OCI-LY7 (cell line): Measurements from ENCODE around the gene TMEM221. TPM values are rescaled to one million over a fixed set of nuclear protein-coding genes. Genes with fewer than 3 reads are reported as not detected.

Experiments used
- BruUV-seq: library from RNA; stranded (reverse); fragments of 400-500 nt; replicated peaks from 2 replicates; lab custom pipeline; 2021; lab: Mats Ljungman, UMichigan
- CTCF ChIA-PET: fragments of 300-600 bp; sonication (Branson Sonifier 250); formaldehyde crosslinking; loops from one replicate; lab custom pipeline; 2022; ENCODE audit warnings: antibody characterized with exemption; ENCODE audit not compliant: unreplicated experiment; lab: Charles Lee
- POLR2A ChIA-PET: fragments of 300-600 bp; sonication (Branson Sonifier 250); formaldehyde crosslinking; loops from one replicate; lab custom pipeline; 2022; ENCODE audit warnings: antibody characterized with exemption; lab: Charles Lee
- DNase-seq: peaks from one replicate; pipeline ENCODE4 v3.0.0-alpha.2; 2015; ENCODE audit warnings: low spot score
- H2AFZ ChIP-seq: fragments of 200-600 bp; sonication (generic), shearing (Covaris generic); 2 replicates; pipeline ENCODE4 v1.6.1; 2014; ENCODE audit warnings: mild to moderate bottlenecking, antibody characterized with exemption, low read length, moderate library complexity
- H3K27ac ChIP-seq: fragments of 200-600 bp; sonication (generic); 2 replicates; pipeline ENCODE4 v1.5.1; 2014; ENCODE audit warnings: mixed run types, low read depth, mild to moderate bottlenecking, moderate library complexity, low read length, inconsistent platforms; ENCODE audit not compliant: poor library complexity, severe bottlenecking
- H3K36me3 ChIP-seq: fragments of 200-600 bp; sonication (generic); 2 replicates; pipeline ENCODE4 v1.6.1; 2014; ENCODE audit warnings: mild to moderate bottlenecking, antibody characterized with exemption, low read length, moderate library complexity, mixed read lengths; ENCODE audit not compliant: insufficient read depth
- H3K4me1 ChIP-seq: fragments of 200-600 bp; sonication (generic); 2 replicates; pipeline ENCODE4 v1.5.1; 2014; ENCODE audit warnings: mild to moderate bottlenecking, low read length; ENCODE audit not compliant: insufficient read depth, poor library complexity, severe bottlenecking
- H3K4me2 ChIP-seq: fragments of 200-600 bp; sonication (generic); 2 replicates; pipeline ENCODE4 v1.6.1; 2014; ENCODE audit warnings: mild to moderate bottlenecking, low read length
- H3K4me3 ChIP-seq: fragments of 200-600 bp; sonication (generic); 2 replicates; pipeline ENCODE4 v1.5.1; 2014; ENCODE audit warnings: mild to moderate bottlenecking, low read depth, low read length; ENCODE audit not compliant: poor library complexity, severe bottlenecking
- H3K79me2 ChIP-seq: fragments of 200-600 bp; sonication (generic); 2 replicates; pipeline ENCODE4 v1.6.1; 2016; ENCODE audit warnings: low read depth, mild to moderate bottlenecking, low read length, moderate library complexity, mixed read lengths; ENCODE audit not compliant: insufficient read depth
- H3K9me2 ChIP-seq: fragments of 200-600 bp; sonication (generic); 2 replicates; pipeline ENCODE4 v1.6.1; 2016; ENCODE audit warnings: mild to moderate bottlenecking, low read length, mixed read lengths; ENCODE audit not compliant: insufficient read depth
- H3K9me3 ChIP-seq: fragments of 200-600 bp; sonication (generic); 2 replicates; pipeline ENCODE4 v1.6.1; 2014; ENCODE audit warnings: mild to moderate bottlenecking, mixed run types, low read length, mixed read lengths
- H4K20me1 ChIP-seq: fragments of 200-600 bp; sonication (generic); 2 replicates; pipeline ENCODE4 v1.6.1; 2014; ENCODE audit warnings: mild to moderate bottlenecking, antibody characterized with exemption, low read length, moderate library complexity, mixed read lengths; ENCODE audit not compliant: insufficient read depth
- CTCF ChIP-seq: fragments of 200-600 bp; sonication (generic); conservative IDR thresholded peaks from 2 replicates; pipeline ENCODE4 v1.5.1; 2014; ENCODE audit warnings: mild to moderate bottlenecking, antibody characterized with exemption, low read length, moderate library complexity, mixed read lengths
- EZH2phosphoT487 ChIP-seq: fragments of 200-600 bp; sonication (generic); IDR thresholded peaks from 2 replicates; pipeline ENCODE4 v1.6.1; 2018; ENCODE audit warnings: low read depth, borderline replicate concordance, mild to moderate bottlenecking, mixed run types, antibody characterized with exemption, low read length, moderate library complexity, mixed read lengths
- intact Hi-C: fragments of 100-400 bp; cut with micrococcal nuclease; formaldehyde crosslinking; loops from one replicate; pipeline ENCODE4 v1.10.0; 2022; ENCODE audit not compliant: unreplicated experiment
- total RNA-seq, 2 experiments: library from RNA; depleted of rRNA in 1 of 2; stranded (reverse); fragments of >200 nt in 1 of 2; shearing (Covaris generic) in 1 of 2; gene quantifications; 2 replicates each; pipeline ENCODE4 v1.2.3, GENCODE V29; 2014 to 2022

Gene TMEM221
- total RNA-seq, 2 experiments from 2014 or later = not detected

- intact Hi-C loops = loop anchor here (2.0 kb wide), 1 partner anchor 43 kb away; no protein-coding TSS in a partner anchor
- Histone ChIP-seq H3K79me2 (peaks cover 6% of the 10 kb centered on the region; the same call in 1 of the 2 replicates), H3K4me3 (no peak overlapping the region), H3K9me2 (no peaks in the 10 kb centered on the region), H4K20me1 (no peaks in the 10 kb centered on the region), H3K4me2 (no peak overlapping the region), H2AFZ (no peak overlapping the region), H3K36me3 (no peaks in the 10 kb centered on the region), H3K4me1 (peaks cover 42% of the 10 kb centered on the region), H3K9me3 (no peaks in the 10 kb centered on the region), H3K27ac (no peak overlapping the region)
- no peak for DNase-seq
- ChIA-PET CTCF (interaction anchor here (0.6 kb wide), 1 partner anchor 18 kb away, joined by 3 read pairs; the partner anchor contains the start of gene BST2), POLR2A (interaction anchor here (0.6 kb wide), 2 partner anchors 150 to 188 kb away, joined by 3 to 4 read pairs; no protein-coding TSS in a partner anchor)
- no TSS peak for BruUV-seq
- no peak for TF ChIP-seq CTCF
- no peak for TF ChIP-seq EZH2phosphoT487
Measured at GRCh38 chr19:17423429-17424208, 24.8 kb downstream of the TMEM221 start.

GRCh38 chr19:17421942-17422341, 26.5 kb downstream of the TMEM221 start:
- H3K4me2 ChIP-seq = no peak overlapping the region
- H2AFZ ChIP-seq = no peak overlapping the region
- no TSS peak for BruUV-seq
- POLR2A ChIA-PET = no interaction called here
- H3K36me3 ChIP-seq = peaks cover 2% of the 10 kb centered on the region; the same call in 1 of the 2 replicates
- DNase-seq = no peak
- no peak for TF ChIP-seq EZH2phosphoT487
- TF ChIP-seq CTCF = no peak
- no peaks in the 10 kb centered on the region for H3K9me3 ChIP-seq
- no peak overlapping the region for H3K27ac ChIP-seq
- H3K4me3 ChIP-seq = no peak overlapping the region
- H3K9me2 ChIP-seq = no peaks in the 10 kb centered on the region
- H4K20me1 ChIP-seq = no peaks in the 10 kb centered on the region
- CTCF ChIA-PET = no interaction called here
- peaks cover 6% of the 10 kb centered on the region; the same call in 1 of the 2 replicates for H3K79me2 ChIP-seq
- peaks cover 44% of the 10 kb centered on the region for H3K4me1 ChIP-seq
- intact Hi-C loops = no loop called here

GRCh38 chr19:17420475-17420924, 28.0 kb downstream of the TMEM221 start:
- no TSS peak for BruUV-seq
- H3K9me3 ChIP-seq = no peaks in the 10 kb centered on the region
- H3K36me3 ChIP-seq = peaks cover 8% of the 10 kb centered on the region
- peak overlapping the region; percentile 6; the same call in 1 of the 2 replicates for H2AFZ ChIP-seq
- H3K27ac ChIP-seq = no peak overlapping the region
- H3K4me2 ChIP-seq = peak overlapping the region; percentile 68
- H3K4me1 ChIP-seq = peaks cover 33% of the 10 kb centered on the region
- peak overlapping the region; percentile 69 for H3K4me3 ChIP-seq
- H3K9me2 ChIP-seq = no peaks in the 10 kb centered on the region
- ChIA-PET POLR2A (no interaction called here), CTCF (no interaction called here)
- peaks cover 6% of the 10 kb centered on the region; the same call in 1 of the 2 replicates for H3K79me2 ChIP-seq
- H4K20me1 ChIP-seq = no peaks in the 10 kb centered on the region
- intact Hi-C loops = no loop called here
- no peak for DNase-seq
- TF ChIP-seq EZH2phosphoT487 (no peak), CTCF (no peak)
